NCI-H1092 (cell line): ENCODE results near the gene UHMK1.
"Not testable (repeated sequence)": the region's sequence is repeated elsewhere in the genome, so short reads cannot be mapped to it uniquely, and the experiment has no call there.

Experiments
- DNase-seq: peaks from one replicate; lab custom pipeline; 2025; lab: John Stamatoyannopoulos, UW

UHMK1 gene

DNA sequence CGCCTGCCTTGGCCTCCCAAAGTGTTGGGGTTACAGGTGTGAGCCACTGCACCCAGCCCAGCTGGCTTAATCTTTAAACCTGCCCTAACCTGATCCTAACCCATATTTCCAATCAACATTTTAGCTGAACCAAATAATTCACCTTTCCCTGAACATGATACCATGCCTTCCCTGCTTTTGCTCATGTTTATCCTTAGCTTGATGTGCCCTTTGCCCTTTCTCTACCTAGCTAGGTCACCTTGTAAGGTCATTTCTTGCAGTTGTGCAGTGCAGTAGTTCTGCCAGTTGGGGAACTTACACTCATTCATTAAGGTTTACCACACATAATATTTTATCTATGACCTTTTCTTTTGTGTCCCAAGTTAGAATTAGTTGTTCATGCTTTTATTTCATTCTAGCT is 69.3 kb downstream of the UHMK1 start:
- DNase-seq, result no peak

DNA sequence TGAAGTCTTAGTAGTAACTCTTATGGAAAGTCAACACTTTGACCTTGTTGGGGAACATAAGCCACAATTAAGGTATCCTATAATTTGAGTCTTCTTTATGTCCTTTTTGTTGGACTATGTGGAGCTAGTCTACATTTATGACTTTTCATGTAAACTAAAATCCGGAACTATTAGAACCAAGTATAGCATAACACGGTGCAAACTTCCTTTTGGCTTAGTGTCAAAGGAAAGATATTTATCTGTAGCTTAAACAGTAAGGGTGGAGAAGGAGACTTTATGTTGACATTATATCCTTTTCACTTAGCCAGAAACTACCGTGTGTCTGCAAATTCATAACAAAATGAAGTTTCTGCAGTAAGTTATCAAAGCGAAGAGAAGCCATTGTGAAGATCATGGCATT is 71.2 kb downstream of the UHMK1 start:
- no peak for DNase-seq

DNA sequence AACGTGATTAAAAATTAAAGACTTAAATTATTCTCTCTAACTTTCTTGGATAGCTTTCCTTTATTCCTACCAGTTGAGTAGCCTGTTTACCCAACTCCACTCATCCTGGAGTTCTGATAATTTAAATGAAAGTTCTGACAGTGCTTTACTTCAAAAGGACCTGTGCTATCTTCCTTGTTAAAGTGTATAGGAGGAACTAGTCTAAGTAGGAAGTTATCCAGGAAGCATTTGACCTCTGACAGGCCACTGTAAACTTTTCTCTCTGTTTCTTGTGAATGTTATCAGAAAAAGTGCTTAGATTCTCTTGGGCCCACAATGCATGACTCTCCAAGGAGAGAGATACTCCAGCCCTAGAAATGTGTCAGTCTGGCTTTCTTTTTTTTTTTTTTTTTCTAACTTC is 73.1 kb downstream of the UHMK1 start:
- DNase-seq, result no peak

DNA sequence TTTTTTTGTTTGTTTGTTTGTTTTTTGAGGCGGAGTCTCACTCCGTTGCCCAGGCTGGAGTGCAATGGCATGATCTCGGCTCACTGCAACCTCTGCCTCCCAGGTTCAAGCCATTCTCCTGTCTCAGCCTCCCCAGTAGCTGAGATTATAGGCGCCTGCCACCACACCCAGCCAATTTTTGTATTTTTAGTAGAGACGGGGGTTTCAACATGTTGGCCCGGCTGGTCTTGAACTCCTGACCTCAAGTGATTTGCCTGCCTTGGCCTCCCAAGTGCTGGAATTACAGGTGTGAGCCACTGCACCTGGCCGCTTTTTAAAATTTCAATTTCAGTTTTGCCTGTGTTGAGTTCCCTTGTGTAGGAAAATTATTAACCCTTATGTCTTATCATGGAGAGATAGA is 73.5 kb downstream of the UHMK1 start:
- DNase-seq, result not testable (repeated sequence)

DNA sequence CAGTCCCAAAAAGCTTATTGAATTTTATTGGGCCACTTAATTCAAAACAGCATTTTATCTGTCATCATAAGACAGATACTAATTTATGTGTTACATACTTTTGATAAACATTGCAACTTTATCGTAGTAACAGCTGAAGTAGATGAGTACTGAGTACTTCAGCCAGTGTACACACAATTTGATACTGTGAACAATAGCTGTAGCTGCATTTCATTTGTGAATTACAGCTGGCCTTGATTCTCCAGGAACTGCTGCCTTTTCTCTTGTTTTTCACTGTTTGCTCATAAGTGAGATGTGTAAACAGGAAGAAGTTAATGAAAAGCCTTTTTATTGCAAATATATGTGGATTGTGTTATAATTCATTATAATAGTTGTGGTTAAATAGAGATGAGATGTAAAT is 74.1 kb downstream of the UHMK1 start:
- DNase-seq, result no peak

DNA sequence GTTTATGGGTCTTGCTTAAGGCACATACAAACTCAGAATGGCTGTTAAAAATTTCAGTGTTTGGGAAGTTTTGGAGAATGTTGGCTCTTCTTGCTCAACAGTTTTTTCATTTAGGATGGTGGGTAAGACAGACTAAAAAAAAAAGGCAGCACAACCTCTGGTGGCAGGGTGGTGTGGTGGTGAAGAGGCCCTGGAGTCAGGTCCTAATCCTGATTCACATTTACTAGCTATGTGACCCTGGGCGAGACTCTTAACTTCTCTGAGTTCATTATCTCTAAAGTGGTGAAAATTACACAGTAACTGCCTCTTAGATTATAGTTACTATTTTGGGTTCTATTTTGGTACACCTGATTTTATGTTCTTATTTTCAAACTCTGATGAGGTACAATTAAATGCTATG is 75.5 kb downstream of the UHMK1 start:
- no peak for DNase-seq

DNA sequence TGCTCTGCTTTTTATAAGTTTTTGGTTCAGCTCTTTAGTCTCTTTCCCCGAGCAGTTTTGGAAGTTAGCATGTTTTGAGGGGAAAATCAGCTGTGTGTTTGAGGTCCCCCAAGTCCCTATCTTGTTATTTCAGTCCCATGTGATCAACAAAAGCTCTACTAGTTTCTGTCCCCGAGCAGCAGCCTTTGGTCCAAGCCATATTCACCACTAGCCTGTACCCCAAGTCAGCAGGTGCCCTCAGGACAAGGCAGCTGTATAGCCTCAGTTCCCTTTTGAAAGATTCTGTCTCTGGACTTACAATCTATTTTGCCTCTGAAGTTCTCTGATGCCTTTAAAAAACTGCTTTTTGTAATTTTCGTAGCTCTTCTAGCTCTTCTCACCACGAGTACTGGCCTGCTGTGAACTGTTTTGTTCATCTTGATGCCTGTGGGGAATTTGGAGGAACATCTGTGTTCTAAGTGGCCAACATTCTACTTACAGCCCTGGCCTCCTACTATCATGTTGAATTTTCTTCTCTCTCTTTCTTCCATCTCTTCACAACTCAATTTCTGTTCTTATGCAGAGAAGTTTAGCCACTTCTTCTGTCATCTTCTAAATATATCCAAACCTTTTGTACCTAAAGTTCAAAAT is 80.6 kb downstream of the UHMK1 start:
- no peak for DNase-seq

DNA sequence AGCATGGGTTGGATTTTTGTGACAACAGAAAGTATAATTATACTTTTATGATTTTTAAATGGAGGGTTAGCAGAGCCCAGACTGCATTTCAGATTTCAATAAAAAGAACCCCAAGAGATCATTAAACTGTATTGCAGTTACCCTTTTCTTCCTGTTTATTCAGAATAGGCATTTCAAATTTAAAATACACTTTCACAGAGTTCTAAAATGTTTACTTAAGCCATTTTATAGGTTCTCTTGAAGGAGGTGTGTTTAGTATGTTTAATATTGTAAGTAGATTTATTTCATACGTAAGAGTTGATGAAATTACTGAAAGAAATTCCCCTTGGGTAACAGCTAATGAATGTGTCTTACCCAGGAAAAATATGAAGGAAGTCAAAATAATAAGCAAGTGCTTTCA is 81.3 kb downstream of the UHMK1 start:
- no peak for DNase-seq
